ENCODE results near the gene ASPHD1. TPM values are rescaled to one million over a fixed set of nuclear protein-coding genes. Genes with fewer than 3 reads are reported as not detected.
"Not testable (repeated sequence)": the region's sequence is repeated elsewhere in the genome, so short reads cannot be mapped to it uniquely, and the experiment has no call there.

The ASPHD1 gene
- total RNA-seq, 1 experiment from 2014 or later, result 2.0 TPM

DNA sequence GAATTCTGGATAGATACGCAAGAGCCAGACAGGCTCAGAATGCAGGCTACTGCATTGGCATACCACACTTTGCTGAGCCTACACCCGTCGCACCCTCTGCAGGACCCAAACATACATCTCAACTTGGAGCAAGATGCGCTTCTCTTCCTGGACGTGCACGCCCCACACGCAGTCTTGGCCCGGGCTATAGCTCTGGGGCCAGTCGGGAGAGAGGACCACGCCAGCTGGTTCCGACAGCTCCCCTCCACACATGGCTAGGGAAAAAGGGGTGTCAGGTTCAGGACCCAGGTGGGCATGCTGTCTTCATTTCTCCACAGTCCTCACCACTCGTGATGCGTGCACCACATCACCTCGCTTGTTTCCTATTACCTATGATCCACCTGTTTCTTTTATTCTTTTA is 22.1 kb upstream of the ASPHD1 start:
- TF ChIP-seq EZH2phosphoT487 (IDR thresholded peaks at IDR 0.05; ENCODE audit: borderline replicate concordance, low read length), result no peak
- TF ChIP-seq, protein P1, sequence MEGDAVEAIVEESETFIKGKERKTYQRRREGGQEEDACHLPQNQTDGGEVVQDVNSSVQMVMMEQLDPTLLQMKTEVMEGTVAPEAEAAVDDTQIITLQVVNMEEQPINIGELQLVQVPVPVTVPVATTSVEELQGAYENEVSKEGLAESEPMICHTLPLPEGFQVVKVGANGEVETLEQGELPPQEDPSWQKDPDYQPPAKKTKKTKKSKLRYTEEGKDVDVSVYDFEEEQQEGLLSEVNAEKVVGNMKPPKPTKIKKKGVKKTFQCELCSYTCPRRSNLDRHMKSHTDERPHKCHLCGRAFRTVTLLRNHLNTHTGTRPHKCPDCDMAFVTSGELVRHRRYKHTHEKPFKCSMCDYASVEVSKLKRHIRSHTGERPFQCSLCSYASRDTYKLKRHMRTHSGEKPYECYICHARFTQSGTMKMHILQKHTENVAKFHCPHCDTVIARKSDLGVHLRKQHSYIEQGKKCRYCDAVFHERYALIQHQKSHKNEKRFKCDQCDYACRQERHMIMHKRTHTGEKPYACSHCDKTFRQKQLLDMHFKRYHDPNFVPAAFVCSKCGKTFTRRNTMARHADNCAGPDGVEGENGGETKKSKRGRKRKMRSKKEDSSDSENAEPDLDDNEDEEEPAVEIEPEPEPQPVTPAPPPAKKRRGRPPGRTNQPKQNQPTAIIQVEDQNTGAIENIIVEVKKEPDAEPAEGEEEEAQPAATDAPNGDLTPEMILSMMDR (conservative IDR thresholded peaks at IDR 0.05; ENCODE audit: low read depth, low read length), result no peak
- Histone ChIP-seq H3K27me3 (ENCODE audit: low read length) (no peaks in the 10 kb centered on the region), H3K27ac (ENCODE audit: low read length) (no peak overlapping the region), H3K9ac (ENCODE audit: low read length) (no peak overlapping the region), H3F3A (ENCODE audit: low read length, unreplicated experiment) (no peaks in the 10 kb centered on the region), H3K79me2 (ENCODE audit: low read length) (no peaks in the 10 kb centered on the region), H3K4me2 (ENCODE audit: low read length) (no peak overlapping the region), H3K4me1 (ENCODE audit: insufficient read depth, low read length) (no peaks in the 10 kb centered on the region), H3K9me2 (replicated peaks; ENCODE audit: low read length) (no peaks in the 10 kb centered on the region), H3K9me3 (ENCODE audit: low read length) (no peaks in the 10 kb centered on the region), H4K20me1 (ENCODE audit: low read length) (no peaks in the 10 kb centered on the region), H3K36me3 (ENCODE audit: low read depth, low read length) (no peaks in the 10 kb centered on the region), H2AFZ (ENCODE audit: low read length) (no peak overlapping the region), H3K4me3 (ENCODE audit: low read length) (no peak overlapping the region)
- POLR2A ChIA-PET (ENCODE audit: unreplicated experiment), result interaction anchor here (0.7 kb wide), 1 partner anchor 111 kb away, joined by 4 read pairs; no protein-coding TSS in a partner anchor
- CTCF ChIA-PET, result no interaction called here
- no TSS peak for BruUV-seq (replicated peaks)
- intact Hi-C loops (cut with micrococcal nuclease), result no loop called here
- DNase-seq (no peak), ATAC-seq (no peak)

DNA sequence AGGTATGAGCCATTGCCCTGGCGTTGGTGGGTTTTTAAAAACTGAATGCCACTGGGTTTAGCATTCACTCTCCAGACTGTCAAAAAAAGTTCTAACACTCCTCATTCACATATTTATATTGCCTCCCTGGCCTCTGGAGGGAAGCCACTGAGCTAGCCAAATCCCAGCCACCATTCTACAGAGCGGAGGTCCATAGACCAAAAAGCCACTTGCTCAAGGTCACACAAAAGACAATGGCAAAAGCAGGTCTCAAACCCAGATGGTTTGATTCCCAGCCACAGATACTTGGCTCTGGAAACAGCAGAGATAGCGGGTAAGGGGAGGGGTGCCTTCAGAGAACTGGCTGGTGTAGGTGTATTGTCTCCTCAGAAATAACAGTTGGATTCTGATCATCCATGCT is 19.2 kb upstream of the ASPHD1 start:
- no peak overlapping the region for H3K27ac ChIP-seq (ENCODE audit: low read length)
- CTCF ChIA-PET, result no interaction called here
- H3K4me3 ChIP-seq (ENCODE audit: low read length), result no peak overlapping the region
- H3K9ac ChIP-seq (ENCODE audit: low read length), result no peak overlapping the region
- no peaks in the 10 kb centered on the region for H3K9me3 ChIP-seq (ENCODE audit: low read length)
- H3K27me3 ChIP-seq (ENCODE audit: low read length), result no peaks in the 10 kb centered on the region
- H3K4me1 ChIP-seq (ENCODE audit: insufficient read depth, low read length), result no peaks in the 10 kb centered on the region
- DNase-seq (no peak), ATAC-seq (no peak)
- intact Hi-C loops (cut with micrococcal nuclease), result no loop called here
- no peaks in the 10 kb centered on the region for H4K20me1 ChIP-seq (ENCODE audit: low read length)
- no TSS peak for BruUV-seq (replicated peaks)
- no peak overlapping the region for H3K4me2 ChIP-seq (ENCODE audit: low read length)
- H3K9me2 ChIP-seq (replicated peaks; ENCODE audit: low read length), result no peaks in the 10 kb centered on the region
- H3K79me2 ChIP-seq (ENCODE audit: low read length), result no peaks in the 10 kb centered on the region
- no peaks in the 10 kb centered on the region for H3F3A ChIP-seq (ENCODE audit: low read length, unreplicated experiment)
- TF ChIP-seq EZH2phosphoT487 (IDR thresholded peaks at IDR 0.05; ENCODE audit: borderline replicate concordance, low read length), result no peak
- no peak for TF ChIP-seq EZH2 (IDR thresholded peaks at IDR 0.05; ENCODE audit: low read length, unreplicated experiment)
- TF ChIP-seq, protein P1 (conservative IDR thresholded peaks at IDR 0.05; ENCODE audit: low read depth, low read length), result no peak
- H2AFZ ChIP-seq (ENCODE audit: low read length), result no peak overlapping the region
- no peaks in the 10 kb centered on the region for H3K36me3 ChIP-seq (ENCODE audit: low read depth, low read length)
- POLR2A ChIA-PET (ENCODE audit: unreplicated experiment), result no interaction called here

DNA sequence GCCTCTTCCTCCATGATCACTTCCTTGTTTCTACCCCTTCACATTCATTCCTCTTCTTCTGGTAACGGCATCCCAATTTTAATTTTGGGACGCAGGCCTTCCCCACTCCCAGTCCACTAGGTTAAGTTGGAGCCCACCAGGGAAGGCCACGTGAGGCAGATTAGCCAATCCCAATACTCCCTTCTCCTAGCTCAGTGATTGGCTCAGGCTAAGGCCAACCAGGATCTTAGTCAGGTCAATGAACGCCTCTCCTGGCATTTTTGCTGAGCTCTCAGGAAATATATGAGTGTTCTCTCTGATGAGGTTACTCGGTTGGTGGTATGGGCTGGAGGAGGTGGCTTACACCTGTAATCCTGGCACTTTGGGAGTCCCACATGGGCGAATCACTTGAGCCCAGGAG is 16.3 kb upstream of the ASPHD1 start:
- Histone ChIP-seq H3K4me3 (ENCODE audit: low read length) (no peak overlapping the region), H3K4me2 (ENCODE audit: low read length) (no peak overlapping the region), H2AFZ (ENCODE audit: low read length) (no peak overlapping the region), H3K79me2 (ENCODE audit: low read length) (no peaks in the 10 kb centered on the region), H4K20me1 (ENCODE audit: low read length) (no peaks in the 10 kb centered on the region), H3K9ac (ENCODE audit: low read length) (no peak overlapping the region), H3K9me3 (ENCODE audit: low read length) (no peaks in the 10 kb centered on the region), H3F3A (ENCODE audit: low read length, unreplicated experiment) (no peaks in the 10 kb centered on the region), H3K27me3 (ENCODE audit: low read length) (no peaks in the 10 kb centered on the region), H3K27ac (ENCODE audit: low read length) (no peak overlapping the region), H3K36me3 (ENCODE audit: low read depth, low read length) (no peaks in the 10 kb centered on the region), H3K4me1 (ENCODE audit: insufficient read depth, low read length) (no peaks in the 10 kb centered on the region), H3K9me2 (replicated peaks; ENCODE audit: low read length) (no peaks in the 10 kb centered on the region)
- no peak for ATAC-seq
- BruUV-seq (replicated peaks), result no TSS peak
- no peak for DNase-seq
- CTCF ChIA-PET, result no interaction called here
- POLR2A ChIA-PET (ENCODE audit: unreplicated experiment), result no interaction called here
- intact Hi-C loops (cut with micrococcal nuclease), result no loop called here
- TF ChIP-seq EZH2 (IDR thresholded peaks at IDR 0.05; ENCODE audit: low read length, unreplicated experiment) (no peak), EZH2phosphoT487 (IDR thresholded peaks at IDR 0.05; ENCODE audit: borderline replicate concordance, low read length) (no peak)
- TF ChIP-seq, protein P1 (conservative IDR thresholded peaks at IDR 0.05; ENCODE audit: low read depth, low read length), result no peak

DNA sequence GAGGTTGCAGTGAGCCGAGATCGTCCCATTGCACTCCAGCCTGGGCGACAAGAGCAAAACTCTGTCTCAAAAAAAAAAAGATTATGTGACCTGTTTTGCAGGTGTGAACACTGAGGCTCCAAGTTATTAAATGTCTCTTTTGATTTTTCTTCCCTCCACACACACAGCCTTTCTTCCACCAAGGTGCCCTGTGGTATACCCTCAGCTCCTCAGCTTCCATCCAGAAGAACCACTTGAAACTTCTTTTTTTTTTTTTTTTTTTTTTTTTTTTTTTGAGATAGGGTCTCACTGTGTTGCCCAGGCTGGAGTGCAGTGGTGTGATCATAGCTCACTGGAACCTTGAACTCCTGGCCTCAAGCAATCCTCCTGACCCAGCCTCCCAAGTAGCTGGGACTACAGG is 10.9 kb upstream of the ASPHD1 start:
- H3K9me2 ChIP-seq (replicated peaks; ENCODE audit: low read length); H3K36me3 ChIP-seq (ENCODE audit: low read depth, low read length); H3K4me3 ChIP-seq (ENCODE audit: low read length); H3K9me3 ChIP-seq (ENCODE audit: low read length); H3K27me3 ChIP-seq (ENCODE audit: low read length); CTCF ChIA-PET; H3K4me2 ChIP-seq (ENCODE audit: low read length); H4K20me1 ChIP-seq (ENCODE audit: low read length); H3F3A ChIP-seq (ENCODE audit: low read length, unreplicated experiment); H3K9ac ChIP-seq (ENCODE audit: low read length); POLR2A ChIA-PET (ENCODE audit: unreplicated experiment); DNase-seq; H3K4me1 ChIP-seq (ENCODE audit: insufficient read depth, low read length); H3K27ac ChIP-seq (ENCODE audit: low read length); H2AFZ ChIP-seq (ENCODE audit: low read length); H3K79me2 ChIP-seq (ENCODE audit: low read length); BruUV-seq (replicated peaks); intact Hi-C loops (cut with micrococcal nuclease); ATAC-seq: not testable (repeated sequence)
